Peyer's patch (tissue), 4 donors: Measurements from ENCODE around the gene ZNF552. TPM values are rescaled to one million over a fixed set of nuclear protein-coding genes. Genes with fewer than 3 reads are reported as not detected.

Experiments used
- DNase-seq, 3 donors: peaks; one replicate each; pipeline ENCODE4 v3.0.0-alpha.2; 2017 to 2019
- H3K27ac ChIP-seq, 4 donors: fragments of 200-600 bp; sonication (generic); one replicate each; pipeline ENCODE4 v1.5.1; 2016 to 2019
- H3K27me3 ChIP-seq, 2 donors: fragments of 200-600 bp; sonication (generic); one replicate each; pipeline ENCODE4 v1.5.1; 2019
- H3K36me3 ChIP-seq, 3 donors: fragments of 200-600 bp; sonication (generic); one replicate each; pipeline ENCODE4 v1.5.1; 2016 to 2019
- H3K4me1 ChIP-seq, 4 donors: fragments of 200-600 bp; sonication (generic); one replicate each; pipeline ENCODE4 v1.5.1; 2016 to 2019
- H3K4me3 ChIP-seq, 4 donors: fragments of 200-600 bp; sonication (generic); 1 replicate in 3 of 4; 2 replicates in 1 of 4; pipeline ENCODE4 v1.5.1; 2016 to 2019; ENCODE audit warnings: mild to moderate bottlenecking in 1 of 4
- H3K9me3 ChIP-seq, 4 donors: fragments of 200-600 bp; sonication (generic); one replicate each; pipeline ENCODE4 v1.5.1; 2016 to 2019; ENCODE audit warnings: mild to moderate bottlenecking in 1 of 4
- POLR2A ChIP-seq, 2 donors: fragments of 450-650 bp; IDR thresholded peaks; one replicate each; pipeline ENCODE4 v1.5.1; 2017; ENCODE audit warnings: antibody characterized with exemption in 2 of 2, mild to moderate bottlenecking in 2 of 2, moderate library complexity in 2 of 2
- total RNA-seq, 4 donors: library from RNA; depleted of rRNA; stranded (reverse); fragments of >200 nt; gene quantifications; one replicate each; pipeline ENCODE4 v1.1.0, GENCODE V29; 2016
- TF ChIP-seq, protein P1 (sequence below), 6 experiments: fragments of 450-650 bp in 4 of 6; fragments of 200-600 bp in 2 of 6; sonication (generic) in 1 of 6; IDR thresholded peaks; one replicate each; pipeline ENCODE4 v1.5.1; 2017 to 2019; ENCODE audit warnings: antibody characterized with exemption in 6 of 6, mild to moderate bottlenecking in 3 of 6, moderate library complexity in 1 of 6

Gene ZNF552
- total RNA-seq, 4 donors from 2014 or later: 7.4 to 49.2 (median 37.4) TPM

DNA sequence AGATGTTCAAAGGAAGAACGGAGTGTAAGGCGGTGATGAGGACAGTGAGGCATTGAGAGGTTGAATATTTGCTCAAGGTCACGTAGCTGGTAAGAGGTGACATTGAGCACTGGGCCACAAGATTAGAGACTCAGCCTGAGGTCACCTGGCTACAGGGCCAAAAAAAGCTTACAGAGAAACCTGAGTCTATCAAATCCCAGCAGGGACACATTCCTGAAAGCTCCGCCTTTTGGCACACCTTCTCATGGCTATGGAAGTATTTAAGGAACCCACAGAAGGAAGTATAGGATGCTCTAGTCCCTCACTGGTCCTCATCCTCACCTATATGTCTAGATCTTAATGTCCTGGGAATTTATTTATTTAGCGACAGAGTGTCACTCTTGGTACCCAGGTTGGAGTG is 27.8 kb downstream of the ZNF552 start:
- Histone ChIP-seq H3K4me1 (no peaks in the 10 kb centered on the region), H3K36me3 (peaks cover 0 to 32% (median 0%) of the 10 kb centered on the region in 3 donors), H3K27ac (no peak overlapping the region), H3K9me3 (peaks cover 0 to 44% (median 3%) of the 10 kb centered on the region in 4 donors), H3K4me3 (no peak overlapping the region), H3K27me3 (no peaks in the 10 kb centered on the region)
- DNase-seq: no peak
- TF ChIP-seq, protein P1, sequence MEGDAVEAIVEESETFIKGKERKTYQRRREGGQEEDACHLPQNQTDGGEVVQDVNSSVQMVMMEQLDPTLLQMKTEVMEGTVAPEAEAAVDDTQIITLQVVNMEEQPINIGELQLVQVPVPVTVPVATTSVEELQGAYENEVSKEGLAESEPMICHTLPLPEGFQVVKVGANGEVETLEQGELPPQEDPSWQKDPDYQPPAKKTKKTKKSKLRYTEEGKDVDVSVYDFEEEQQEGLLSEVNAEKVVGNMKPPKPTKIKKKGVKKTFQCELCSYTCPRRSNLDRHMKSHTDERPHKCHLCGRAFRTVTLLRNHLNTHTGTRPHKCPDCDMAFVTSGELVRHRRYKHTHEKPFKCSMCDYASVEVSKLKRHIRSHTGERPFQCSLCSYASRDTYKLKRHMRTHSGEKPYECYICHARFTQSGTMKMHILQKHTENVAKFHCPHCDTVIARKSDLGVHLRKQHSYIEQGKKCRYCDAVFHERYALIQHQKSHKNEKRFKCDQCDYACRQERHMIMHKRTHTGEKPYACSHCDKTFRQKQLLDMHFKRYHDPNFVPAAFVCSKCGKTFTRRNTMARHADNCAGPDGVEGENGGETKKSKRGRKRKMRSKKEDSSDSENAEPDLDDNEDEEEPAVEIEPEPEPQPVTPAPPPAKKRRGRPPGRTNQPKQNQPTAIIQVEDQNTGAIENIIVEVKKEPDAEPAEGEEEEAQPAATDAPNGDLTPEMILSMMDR (IDR thresholded peaks at IDR 0.05): no peak
- TF ChIP-seq POLR2A (IDR thresholded peaks at IDR 0.05): no peak

DNA sequence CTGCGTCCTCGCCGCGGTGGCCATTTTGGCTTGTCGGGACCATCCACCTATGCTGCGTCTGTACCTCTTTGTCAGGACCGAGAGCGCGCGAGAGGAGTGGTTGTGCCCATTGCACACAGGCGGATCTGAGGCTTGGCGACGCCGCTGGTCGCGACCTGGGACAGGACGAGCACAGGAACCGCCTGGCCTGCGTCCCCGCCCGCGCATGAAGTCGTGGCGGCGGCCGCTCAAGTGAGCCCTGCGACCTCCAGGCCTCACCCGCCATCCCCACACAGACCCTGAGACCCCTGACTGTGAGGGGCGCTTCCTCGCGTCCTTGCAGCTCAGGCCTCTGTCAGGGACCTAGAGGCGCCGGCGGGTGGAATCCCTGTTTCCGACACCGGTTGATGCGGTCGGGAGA is 28.4 kb downstream of the ZNF552 start:
- TF ChIP-seq, protein P1 (IDR thresholded peaks at IDR 0.05): no peak
- Histone ChIP-seq H3K9me3 (peaks cover 0 to 49% (median 3%) of the 10 kb centered on the region in 4 donors), H3K27me3 (no peaks in the 10 kb centered on the region), H3K27ac (no peak overlapping the region), H3K4me1 (no peaks in the 10 kb centered on the region), H3K4me3 (no peak overlapping the region), H3K36me3 (peaks cover 0 to 34% (median 0%) of the 10 kb centered on the region in 3 donors)
- DNase-seq: no peak

DNA sequence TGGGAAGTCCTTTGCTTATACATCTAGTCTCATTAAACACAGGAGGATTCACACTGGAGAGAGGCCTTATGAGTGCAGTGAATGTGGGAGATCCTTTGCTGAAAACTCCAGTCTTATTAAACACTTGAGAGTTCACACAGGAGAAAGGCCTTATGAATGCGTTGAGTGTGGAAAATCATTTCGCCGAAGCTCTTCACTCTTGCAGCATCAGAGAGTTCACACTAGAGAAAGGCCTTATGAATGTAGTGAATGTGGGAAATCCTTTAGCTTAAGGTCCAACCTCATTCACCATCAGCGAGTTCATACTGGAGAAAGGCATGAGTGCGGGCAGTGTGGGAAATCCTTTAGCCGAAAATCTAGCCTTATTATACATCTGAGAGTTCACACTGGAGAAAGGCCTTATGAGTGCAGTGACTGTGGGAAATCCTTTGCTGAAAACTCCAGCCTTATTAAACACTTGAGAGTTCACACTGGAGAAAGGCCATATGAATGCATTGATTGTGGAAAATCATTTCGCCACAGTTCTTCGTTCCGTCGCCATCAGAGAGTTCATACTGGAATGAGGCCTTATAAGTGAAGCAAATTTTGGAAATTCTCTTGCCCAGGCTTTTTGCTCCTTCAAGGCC is 35.4 kb downstream of the ZNF552 start:
- H3K9me3 ChIP-seq: peaks cover 0 to 79% (median 13%) of the 10 kb centered on the region in 4 donors

DNA sequence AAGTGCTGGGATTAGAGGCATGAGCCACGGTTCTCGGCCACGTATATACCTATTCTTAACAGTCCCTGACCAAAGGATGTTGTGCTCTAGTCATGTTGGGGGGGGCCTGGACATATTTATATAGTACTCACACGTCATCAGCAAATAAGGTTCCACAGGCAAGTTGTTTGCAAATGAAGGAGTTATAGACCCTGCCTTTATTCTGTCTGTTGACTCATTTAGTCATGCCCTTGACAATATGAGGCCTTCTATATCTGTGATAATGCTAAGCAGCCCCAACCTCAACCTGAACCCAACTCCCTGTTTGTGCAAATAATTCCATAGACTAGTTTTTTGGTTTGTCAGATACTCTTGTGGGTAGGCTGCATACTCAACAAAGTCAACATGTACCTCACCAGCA is 36.4 kb downstream of the ZNF552 start:
- Histone ChIP-seq H3K9me3 (peaks cover 0 to 86% (median 13%) of the 10 kb centered on the region in 4 donors), H3K36me3 (peaks cover 0 to 84% (median 0%) of the 10 kb centered on the region in 3 donors), H3K27me3 (no peaks in the 10 kb centered on the region), H3K4me1 (no peaks in the 10 kb centered on the region), H3K27ac (no peak overlapping the region), H3K4me3 (no peak overlapping the region)
- TF ChIP-seq, protein P1 (IDR thresholded peaks at IDR 0.05): no peak
- TF ChIP-seq POLR2A (IDR thresholded peaks at IDR 0.05): no peak
- no peak for DNase-seq

More for the DNA sequence above, 35.4 kb downstream of the ZNF552 start:
- no peaks in the 10 kb centered on the region for H3K27me3 ChIP-seq
- TF ChIP-seq, protein P1 (IDR thresholded peaks at IDR 0.05): no peak
- TF ChIP-seq POLR2A (IDR thresholded peaks at IDR 0.05): no peak
- H3K27ac ChIP-seq: no peak overlapping the region
- no peak overlapping the region for H3K4me3 ChIP-seq
- peaks cover 0 to 79% (median 0%) of the 10 kb centered on the region in 3 donors for H3K36me3 ChIP-seq
- no peak for DNase-seq
- no peaks in the 10 kb centered on the region for H3K4me1 ChIP-seq

DNA sequence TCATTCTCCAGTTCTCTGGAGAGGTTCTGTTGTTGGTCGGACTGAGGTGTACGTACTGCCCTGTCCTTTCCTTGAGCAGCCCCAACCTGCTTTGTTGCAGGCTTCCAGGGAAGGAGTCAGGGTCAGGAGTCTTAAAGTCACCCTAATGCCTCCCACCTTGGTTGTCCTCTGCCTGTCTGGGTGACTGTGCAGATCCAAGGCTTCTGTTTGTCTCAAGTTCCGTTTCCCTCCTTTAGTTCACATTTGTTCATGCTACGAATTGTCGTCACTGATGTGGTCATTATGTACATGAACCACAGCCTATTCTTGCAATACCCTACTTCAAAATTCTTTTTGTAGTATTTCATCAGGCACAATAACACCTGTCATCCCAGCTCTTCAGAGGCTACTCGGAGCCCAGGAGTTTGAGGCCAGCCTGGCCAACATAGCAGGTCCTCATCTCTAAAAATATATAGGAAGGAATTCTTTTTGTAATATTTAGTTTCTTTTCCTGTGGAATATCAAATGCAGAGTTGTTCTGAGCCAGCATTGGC is 37.9 kb downstream of the ZNF552 start:
- Histone ChIP-seq H3K4me3 (no peak overlapping the region), H3K36me3 (peaks cover 0 to 92% (median 0%) of the 10 kb centered on the region in 3 donors), H3K27me3 (no peaks in the 10 kb centered on the region), H3K9me3 (peaks cover 0 to 82% (median 13%) of the 10 kb centered on the region in 4 donors), H3K4me1 (no peaks in the 10 kb centered on the region), H3K27ac (no peak overlapping the region)
- DNase-seq: no peak
- TF ChIP-seq, protein P1 (IDR thresholded peaks at IDR 0.05): no peak
- TF ChIP-seq POLR2A (IDR thresholded peaks at IDR 0.05): no peak
